UCSD-AML1 (cell line): ENCODE results near the gene MPP3.
"Not testable (repeated sequence)": the region's sequence is repeated elsewhere in the genome, so short reads cannot be mapped to it uniquely, and the experiment has no call there.

Source experiments
- DNase-seq: peaks from one replicate; lab custom pipeline; 2025; ENCODE audit not compliant: unreplicated experiment; lab: John Stamatoyannopoulos, UW

MPP3 gene

GRCh38 chr17:43832976-43833829, at the start of gene MPP3:
MPP3 (minus strand) TSS chr17:43833146; CDS start chr17:43831906, 1,240 bp downstream.
- peak; percentile 73 for DNase-seq

- no peak for DNase-seq
Measured at GRCh38 chr17:43881758-43882505, 49.0 kb upstream of the MPP3 start.

GRCh38 chr17:43881181-43881580, 48.2 kb upstream of the MPP3 start:
- no peak for DNase-seq

- peak; percentile 36 for DNase-seq
Measured at GRCh38 chr17:43880420-43880991, 47.6 kb upstream of the MPP3 start.

- DNase-seq, result no peak
Measured at GRCh38 chr17:43879723-43880419, 46.9 kb upstream of the MPP3 start.

GRCh38 chr17:43878260-43879175, 45.6 kb upstream of the MPP3 start:
- peak; percentile 81 for DNase-seq

GRCh38 chr17:43877451-43878155, 44.7 kb upstream of the MPP3 start:
- DNase-seq, result no peak

GRCh38 chr17:43877031-43877430, 44.1 kb upstream of the MPP3 start:
- DNase-seq, result no peak

GRCh38 chr17:43875476-43876147, 42.7 kb upstream of the MPP3 start:
- DNase-seq, result no peak

GRCh38 chr17:43874293-43874692, 41.3 kb upstream of the MPP3 start:
- DNase-seq, result no peak

- no peak for DNase-seq
Measured at GRCh38 chr17:43873815-43874214, 40.9 kb upstream of the MPP3 start.

GRCh38 chr17:43873091-43873490, 40.1 kb upstream of the MPP3 start:
- DNase-seq, result no peak

GRCh38 chr17:43871946-43872690, 39.2 kb upstream of the MPP3 start:
- no peak for DNase-seq

- not testable (repeated sequence) for DNase-seq
Measured at GRCh38 chr17:43869031-43869430, 36.1 kb upstream of the MPP3 start.

GRCh38 chr17:43868226-43868994, 35.5 kb upstream of the MPP3 start:
- peak; percentile 29 for DNase-seq

GRCh38 chr17:43864161-43864984, 31.4 kb upstream of the MPP3 start:
- DNase-seq, result no peak

GRCh38 chr17:43861960-43862359, 29.0 kb upstream of the MPP3 start:
- no peak for DNase-seq
